Stimulated activated CD8-positive, alpha-beta memory T cell treated with anti-CD3 and anti-CD28 coated beads, Interleukin-15, amount 100 ng/mL, for 24 hours (primary cell): ENCODE measurements around the gene OSBPL10.

Experiments used
- DNase-seq: peaks from one replicate; pipeline ENCODE4 v3.0.0-alpha.2; 2020; ENCODE audit warnings: low read depth

Gene OSBPL10

GRCh38 chr3:31661993-31662670, 318.9 kb downstream of the OSBPL10 start:
- no peak for DNase-seq

- DNase-seq: no peak
These were observed 319.8 kb downstream of the OSBPL10 start for GRCh38 chr3:31661286-31661685.

- no peak for DNase-seq
These were observed 321.8 kb downstream of the OSBPL10 start for GRCh38 chr3:31659246-31659645.

GRCh38 chr3:31654998-31655397, 326.1 kb downstream of the OSBPL10 start:
- DNase-seq: no peak

GRCh38 chr3:31653464-31653863, 327.6 kb downstream of the OSBPL10 start:
- DNase-seq: no peak

GRCh38 chr3:31652296-31652695, 328.8 kb downstream of the OSBPL10 start:
- no peak for DNase-seq

- no peak for DNase-seq
These were observed 332.6 kb downstream of the OSBPL10 start for GRCh38 chr3:31648286-31648968.

- no peak for DNase-seq
These were observed 335.8 kb downstream of the OSBPL10 start for GRCh38 chr3:31645256-31645655.

GRCh38 chr3:31639828-31640227, 341.2 kb downstream of the OSBPL10 start:
- DNase-seq: no peak

GRCh38 chr3:31636694-31637442, 344.2 kb downstream of the OSBPL10 start:
- DNase-seq: no peak

GRCh38 chr3:31636049-31636448, 345.0 kb downstream of the OSBPL10 start:
- DNase-seq: no peak

GRCh38 chr3:31635545-31635944, 345.5 kb downstream of the OSBPL10 start:
- DNase-seq: no peak

- DNase-seq: no peak
These were observed 346.6 kb downstream of the OSBPL10 start for GRCh38 chr3:31634476-31634875.

- DNase-seq: no peak
These were observed 352.0 kb downstream of the OSBPL10 start for GRCh38 chr3:31629054-31629453.

GRCh38 chr3:31625358-31625757, 355.7 kb downstream of the OSBPL10 start:
- DNase-seq: no peak

- no peak for DNase-seq
These were observed 356.9 kb downstream of the OSBPL10 start for GRCh38 chr3:31624083-31624709.

- DNase-seq: no peak
These were observed 358.3 kb downstream of the OSBPL10 start for GRCh38 chr3:31622636-31623288.

- no peak for DNase-seq
These were observed 359.7 kb downstream of the OSBPL10 start for GRCh38 chr3:31621314-31621713.

- no peak for DNase-seq
These were observed 360.4 kb downstream of the OSBPL10 start for GRCh38 chr3:31620656-31621055.

GRCh38 chr3:31616711-31617110, 364.4 kb downstream of the OSBPL10 start:
- DNase-seq: no peak

- no peak for DNase-seq
These were observed 365.8 kb downstream of the OSBPL10 start for GRCh38 chr3:31615071-31615875.
